ENCODE measurements around the gene PDE10A.

GRCh38 chr6:165663377-165663735 lies 315 bp upstream of the PDE10A start:
- TF ChIP-seq, protein P1, sequence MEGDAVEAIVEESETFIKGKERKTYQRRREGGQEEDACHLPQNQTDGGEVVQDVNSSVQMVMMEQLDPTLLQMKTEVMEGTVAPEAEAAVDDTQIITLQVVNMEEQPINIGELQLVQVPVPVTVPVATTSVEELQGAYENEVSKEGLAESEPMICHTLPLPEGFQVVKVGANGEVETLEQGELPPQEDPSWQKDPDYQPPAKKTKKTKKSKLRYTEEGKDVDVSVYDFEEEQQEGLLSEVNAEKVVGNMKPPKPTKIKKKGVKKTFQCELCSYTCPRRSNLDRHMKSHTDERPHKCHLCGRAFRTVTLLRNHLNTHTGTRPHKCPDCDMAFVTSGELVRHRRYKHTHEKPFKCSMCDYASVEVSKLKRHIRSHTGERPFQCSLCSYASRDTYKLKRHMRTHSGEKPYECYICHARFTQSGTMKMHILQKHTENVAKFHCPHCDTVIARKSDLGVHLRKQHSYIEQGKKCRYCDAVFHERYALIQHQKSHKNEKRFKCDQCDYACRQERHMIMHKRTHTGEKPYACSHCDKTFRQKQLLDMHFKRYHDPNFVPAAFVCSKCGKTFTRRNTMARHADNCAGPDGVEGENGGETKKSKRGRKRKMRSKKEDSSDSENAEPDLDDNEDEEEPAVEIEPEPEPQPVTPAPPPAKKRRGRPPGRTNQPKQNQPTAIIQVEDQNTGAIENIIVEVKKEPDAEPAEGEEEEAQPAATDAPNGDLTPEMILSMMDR (conservative IDR thresholded peaks at IDR 0.05; ENCODE audit: low read depth, low read length), result no peak
- TF ChIP-seq EZH2 (IDR thresholded peaks at IDR 0.05; ENCODE audit: low read length, unreplicated experiment), result no peak

All from PC-3 (cell line).